Esophagus squamous epithelium (tissue), 4 donors: ENCODE data around the gene EXOC3L1.

Experiments
- CTCF ChIP-seq, 6 experiments: fragments of 450-650 bp in 4 of 6; fragments of 200-600 bp in 2 of 6; sonication (generic) in 2 of 6; IDR thresholded peaks; one replicate each; pipeline ENCODE4 v1.5.1; 2016 to 2019; ENCODE audit warnings: antibody characterized with exemption in 6 of 6, mild to moderate bottlenecking in 4 of 6, moderate library complexity in 4 of 6
- POLR2A ChIP-seq, 4 donors: fragments of 450-650 bp; IDR thresholded peaks; one replicate each; pipeline ENCODE4 v1.6.1; 2017; ENCODE audit warnings: antibody characterized with exemption in 4 of 4, mild to moderate bottlenecking in 4 of 4, moderate library complexity in 3 of 4

DNA sequence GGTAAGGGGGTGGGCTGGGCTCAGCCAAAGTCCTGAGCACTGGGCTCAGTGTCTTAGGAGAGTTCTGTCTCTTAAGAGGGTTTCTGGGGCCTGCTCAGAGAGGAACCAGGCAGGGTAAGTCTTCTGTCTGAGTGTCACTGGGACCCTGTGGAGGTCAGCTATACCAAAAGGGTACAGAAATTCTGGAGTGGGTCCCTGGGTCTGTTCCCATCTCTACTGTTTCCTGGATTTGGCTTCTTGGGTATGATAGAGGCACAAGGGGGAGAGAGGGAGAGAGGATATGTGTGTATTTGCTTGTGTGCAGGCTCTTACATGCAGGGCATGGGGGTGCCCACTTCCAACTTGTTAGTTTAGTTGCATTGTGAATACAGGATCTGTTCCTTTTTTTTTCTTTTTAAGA lies 3.6 kb upstream of the EXOC3L1 start:
- no peak for TF ChIP-seq CTCF (IDR thresholded peaks at IDR 0.05)
- no peak for TF ChIP-seq POLR2A (IDR thresholded peaks at IDR 0.05)
